Psoas muscle (tissue), 8 donors: ENCODE results near the gene TANC1. TPM values are rescaled to one million over a fixed set of nuclear protein-coding genes. Genes with fewer than 3 reads are reported as not detected.
A peak's percentile ranks its signal among the peaks of the same experiment; 100 is the strongest.

Experiments used
- ATAC-seq, 4 donors: fragments of 200-7000 bp; cut with Tn5 transposase; one replicate each; pipeline ENCODE4 v1.9.1; 2020; ENCODE audit warnings: moderate library complexity in 3 of 4, mild to moderate bottlenecking in 2 of 4
- DNase-seq, 2 donors: peaks; one replicate each; pipeline ENCODE4 v3.0.0-alpha.2; 2020
- H3K27ac ChIP-seq: fragments of 200-600 bp; one replicate; pipeline ENCODE4 v1.8.0; 2022
- H3K27me3 ChIP-seq, 3 donors: fragments of 200-600 bp in 1 of 3; one replicate each; pipeline versions ENCODE4 v1.6.1 to v1.8.0; 2013 to 2022; ENCODE audit warnings: low read length in 2 of 3, mild to moderate bottlenecking in 2 of 3, moderate library complexity in 1 of 3; ENCODE audit not compliant: insufficient read depth in 3 of 3
- H3K36me3 ChIP-seq, 2 donors: fragments of 200-600 bp in 1 of 2; one replicate each; pipeline versions ENCODE4 v1.6.1 to v1.8.0; 2013 to 2022; ENCODE audit warnings: low read depth in 1 of 2, mild to moderate bottlenecking in 1 of 2, moderate library complexity in 1 of 2; ENCODE audit not compliant: insufficient read depth in 1 of 2
- H3K4me1 ChIP-seq: fragments of 200-600 bp; one replicate; pipeline ENCODE4 v1.8.0; 2022
- H3K4me3 ChIP-seq: fragments of 200-600 bp; one replicate; pipeline ENCODE4 v1.8.0; 2022; ENCODE audit warnings: mild to moderate bottlenecking
- H3K9me3 ChIP-seq: fragments of 200-600 bp; one replicate; pipeline ENCODE4 v1.8.0; 2022
- CTCF ChIP-seq: fragments of 200-600 bp; IDR thresholded peaks from one replicate; pipeline ENCODE4 v1.8.0; 2022; ENCODE audit warnings: antibody characterized with exemption
- WGBS, 3 donors: extraction: QIAGEN DNeasy Blood & Tissue Kit; methylation state at CpG; one replicate each; pipeline versions ENCODE4 v1.1.6 to v1.1.7; 2013; 5-methylcytosine and 5-hydroxymethylcytosine counted together
- intact Hi-C, 2 donors: fragments of 100-400 bp; cut with DNase I; formaldehyde crosslinking; loops; one replicate each; pipeline versions ENCODE4 v1.11.0 to v1.14.2; 2022
- polyA plus RNA-seq, 3 donors: library from polyadenylated mRNA; stranded (reverse); fragments of 200-250 nt; gene quantifications; one replicate each; pipeline ENCODE4 v1.2.3, GENCODE V29; 2013
- total RNA-seq, 4 donors: library from RNA; stranded (reverse); fragmentation: NEBNext Ultra II Directional in 2 of 4; extraction: Animal tissue kit (Norgen Biotek cat#: 25700) in 2 of 4; gene quantifications; one replicate each; pipeline versions ENCODE4 v1.2.1 to v1.2.4, GENCODE V29; 2021 to 2023
- donor health status: healthy with polysubstance abuse.
- donor health status: DM: no; HTN: no; CAD: no; lungs with moderate emphysema.
- donor health status: Bipolar disorder and iron deficiency.
- donor health status: healthy.
- donor health status: DM: yes; HTN: yes; CAD: no.
- donor health status: DM: no; HTN: no; CAD: no.
- donor health status: DM: no; HTN: no; CAD: no.
- donor health status: DM: yes; HTN: yes; CAD: no.

TANC1 gene
- total and polyA plus RNA-seq, 7 donors, result 1.9 to 7.5 (median 3.2) TPM

GRCh38 chr2:159042115-159042850 is 73.8 kb downstream of the TANC1 start:
- WGBS, 3 donors, result 73 to 81% (median 77%) methylated on average over 13 of the region's 13 CpGs
- H3K27me3 ChIP-seq, result peaks cover 0 to 2% (median 0%) of the 10 kb centered on the region in 3 donors
- no peak for ATAC-seq
- TF ChIP-seq CTCF, result no peak
- H3K36me3 ChIP-seq, result no peaks in the 10 kb centered on the region
- H3K4me3 ChIP-seq, result no peak overlapping the region
- intact Hi-C loops, result no loop called here
- no peaks in the 10 kb centered on the region for H3K4me1 ChIP-seq
- H3K27ac ChIP-seq, result no peak overlapping the region
- H3K9me3 ChIP-seq, result no peaks in the 10 kb centered on the region
- no peak for DNase-seq

- no peaks in the 10 kb centered on the region for H3K4me1 ChIP-seq
- no peak for TF ChIP-seq CTCF
- peaks cover 0 to 2% (median 0%) of the 10 kb centered on the region in 3 donors for H3K27me3 ChIP-seq
- DNase-seq, result no peak
- no peak for ATAC-seq
- no peak overlapping the region for H3K27ac ChIP-seq
- H3K4me3 ChIP-seq, result no peak overlapping the region
- H3K36me3 ChIP-seq, result no peaks in the 10 kb centered on the region
- H3K9me3 ChIP-seq, result no peaks in the 10 kb centered on the region
- 87 to 96% (median 89%) methylated on average over 5 of the region's 5 CpGs for WGBS, 3 donors
- intact Hi-C loops, result no loop called here
Observed at GRCh38 chr2:159043710-159044109, 75.3 kb downstream of the TANC1 start.

- intact Hi-C loops, result no loop called here
- ATAC-seq (no peak), DNase-seq (peak in 1 of 2 donors; percentile 22)
- Histone ChIP-seq H3K4me3 (no peak overlapping the region), H3K4me1 (no peaks in the 10 kb centered on the region), H3K27me3 (peaks cover 0 to 2% (median 0%) of the 10 kb centered on the region in 3 donors), H3K27ac (no peak overlapping the region), H3K36me3 (no peaks in the 10 kb centered on the region), H3K9me3 (no peaks in the 10 kb centered on the region)
- 67 to 79% (median 71%) methylated on average over 4 of the region's 4 CpGs for WGBS, 3 donors
- no peak for TF ChIP-seq CTCF
Observed at GRCh38 chr2:159044804-159045286, 76.4 kb downstream of the TANC1 start.

- no peak overlapping the region for H3K4me3 ChIP-seq
- H3K4me1 ChIP-seq, result no peaks in the 10 kb centered on the region
- DNase-seq (no peak), ATAC-seq (no peak)
- TF ChIP-seq CTCF, result no peak
- WGBS, 3 donors, result 75 to 79% (median 77%) methylated on average over 11 of the region's 11 CpGs
- H3K27me3 ChIP-seq, result peaks cover 0 to 2% (median 0%) of the 10 kb centered on the region in 3 donors
- H3K27ac ChIP-seq, result no peak overlapping the region
- intact Hi-C loops, result no loop called here
- no peaks in the 10 kb centered on the region for H3K9me3 ChIP-seq
- no peaks in the 10 kb centered on the region for H3K36me3 ChIP-seq
Observed at GRCh38 chr2:159045545-159046454, 77.4 kb downstream of the TANC1 start.
